Measurements from ENCODE around the gene RAP1GAP.

RAP1GAP gene

DNA sequence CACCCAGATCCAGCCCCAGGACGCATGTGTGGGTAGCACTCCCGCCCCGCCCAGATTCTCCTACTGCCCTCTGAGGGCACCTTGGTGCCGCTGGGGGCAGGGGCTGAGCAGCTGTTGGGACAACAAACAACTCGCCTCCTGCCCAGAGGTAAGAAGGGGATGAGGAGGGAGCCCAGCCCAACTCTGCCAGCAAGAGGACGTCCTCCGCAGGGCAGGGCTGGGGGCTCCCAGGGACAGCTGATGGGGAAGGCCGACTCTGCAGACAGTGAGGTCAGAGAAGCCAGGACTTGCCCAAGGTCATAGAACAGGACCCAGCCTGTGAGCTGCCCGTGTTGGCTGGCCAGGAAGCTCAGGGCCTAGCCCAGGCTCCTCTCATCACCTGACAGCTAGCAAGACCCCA lies 18.8 kb downstream of the RAP1GAP start:
- DNase-seq, result no peak
- in situ Hi-C loops (cut with HindIII; ENCODE audit: low pct_ligation_motif_present, low pct_unique_long_range_greater_than_20kb, low sequenced_read_pairs), result no loop called here

DNA sequence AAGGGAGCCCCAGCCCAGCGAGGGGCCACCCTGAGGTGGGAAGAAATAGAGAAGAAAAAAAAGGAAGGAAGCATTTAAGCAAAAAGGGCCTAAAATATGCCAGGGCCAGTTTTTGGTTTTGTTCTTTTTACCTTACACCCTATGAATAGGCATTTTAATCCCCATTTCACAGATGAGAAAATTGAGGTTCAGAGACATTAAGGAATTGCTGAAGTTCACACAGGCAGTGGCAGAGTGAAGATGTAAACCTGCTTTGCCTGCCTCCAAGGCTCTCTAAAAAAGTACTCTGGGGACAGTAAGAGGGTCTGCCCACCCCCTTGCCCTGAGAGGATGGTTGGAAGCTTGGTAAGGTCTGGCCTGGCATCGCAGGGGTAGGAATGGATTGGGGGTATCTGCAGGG lies 19.8 kb downstream of the RAP1GAP start:
- in situ Hi-C loops (cut with HindIII; ENCODE audit: low pct_ligation_motif_present, low pct_unique_long_range_greater_than_20kb, low sequenced_read_pairs), result no loop called here
- DNase-seq, result no peak

DNA sequence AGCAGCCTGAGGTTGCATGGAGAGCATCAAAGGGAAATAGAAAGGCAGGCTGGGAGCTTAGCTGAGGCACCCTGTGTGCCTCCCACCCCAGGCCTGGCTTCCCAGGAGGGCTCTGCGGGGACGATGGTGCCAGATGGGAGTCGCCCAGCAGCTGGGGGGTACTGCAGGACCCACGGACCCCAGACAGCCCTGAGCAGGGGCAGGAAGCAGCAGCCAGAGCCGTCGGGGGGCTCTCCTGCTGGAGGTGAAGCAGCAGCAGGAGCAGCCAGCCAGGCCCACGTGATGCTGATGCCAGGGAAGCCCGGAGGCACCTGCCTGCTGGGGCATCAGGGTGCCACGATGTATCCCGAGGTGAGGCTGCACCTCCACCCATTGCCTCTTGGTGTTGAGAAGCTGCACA lies 20.4 kb downstream of the RAP1GAP start:
- no peak for DNase-seq
- in situ Hi-C loops (cut with HindIII; ENCODE audit: low pct_ligation_motif_present, low pct_unique_long_range_greater_than_20kb, low sequenced_read_pairs), result no loop called here

DNA sequence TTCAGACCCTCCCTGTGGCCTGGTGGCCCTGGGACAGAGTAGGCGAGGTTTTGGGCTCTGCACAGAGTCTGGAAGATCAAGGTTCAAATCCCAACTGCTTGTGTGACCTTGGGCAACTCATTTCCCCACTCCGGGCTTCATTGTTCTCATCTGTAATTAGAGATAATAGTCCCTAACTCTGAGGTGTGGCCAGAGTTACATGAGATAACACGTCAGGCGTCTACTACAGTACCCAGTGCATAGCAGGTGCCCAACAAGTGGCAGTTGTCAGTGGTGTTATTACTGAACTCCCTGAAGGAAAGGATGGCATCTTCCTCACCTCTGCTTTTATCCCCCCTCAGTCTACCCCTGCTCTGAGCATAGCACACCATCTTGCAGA lies 20.8 kb downstream of the RAP1GAP start:
- no peak for DNase-seq
- in situ Hi-C loops (cut with HindIII; ENCODE audit: low pct_ligation_motif_present, low pct_unique_long_range_greater_than_20kb, low sequenced_read_pairs), result no loop called here

DNA sequence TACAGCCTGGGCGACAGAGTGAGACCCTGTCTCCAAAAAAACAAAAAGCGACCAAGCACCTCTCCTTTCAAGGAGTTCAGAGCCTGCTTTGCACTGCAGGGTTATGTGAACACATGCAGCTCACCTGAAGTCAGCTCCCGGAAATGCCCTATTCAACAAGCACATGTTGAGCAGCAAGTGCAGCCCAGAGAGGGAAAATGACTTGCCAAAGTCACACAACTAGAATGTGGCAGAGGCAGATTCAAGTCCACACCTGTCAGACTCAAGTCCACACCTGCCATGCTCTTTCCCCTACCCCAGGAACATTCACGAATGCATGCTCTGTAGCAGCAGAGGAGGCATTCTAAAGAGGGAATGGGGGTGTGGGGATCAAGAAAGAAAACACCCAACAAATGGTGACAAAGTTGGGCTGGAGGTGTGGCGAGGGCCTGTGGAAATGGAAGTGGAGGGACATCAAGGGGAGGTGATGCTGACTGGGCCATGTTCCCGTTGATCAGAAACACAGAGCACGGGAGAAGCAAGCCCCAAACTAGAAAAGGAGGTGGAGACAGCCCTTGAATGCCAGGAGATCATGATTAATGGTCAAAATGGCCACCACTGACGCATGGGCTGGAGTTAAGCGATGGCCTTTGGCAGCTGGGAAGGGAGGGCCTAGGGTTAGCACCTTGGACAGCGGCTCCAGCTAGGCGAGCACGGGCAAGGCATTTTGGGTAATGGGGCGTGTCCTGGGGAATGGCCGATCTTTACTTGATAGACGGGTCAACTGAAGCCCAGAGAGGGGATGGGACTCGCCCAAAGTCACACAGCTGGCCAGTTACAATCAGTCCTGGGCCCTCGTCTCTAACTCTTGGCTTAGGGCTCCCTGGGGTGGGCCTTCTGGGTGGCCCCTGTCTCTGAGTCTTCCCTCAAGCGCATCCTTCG lies 21.5 kb downstream of the RAP1GAP start:
- DNase-seq, result peak; percentile 76

DNA sequence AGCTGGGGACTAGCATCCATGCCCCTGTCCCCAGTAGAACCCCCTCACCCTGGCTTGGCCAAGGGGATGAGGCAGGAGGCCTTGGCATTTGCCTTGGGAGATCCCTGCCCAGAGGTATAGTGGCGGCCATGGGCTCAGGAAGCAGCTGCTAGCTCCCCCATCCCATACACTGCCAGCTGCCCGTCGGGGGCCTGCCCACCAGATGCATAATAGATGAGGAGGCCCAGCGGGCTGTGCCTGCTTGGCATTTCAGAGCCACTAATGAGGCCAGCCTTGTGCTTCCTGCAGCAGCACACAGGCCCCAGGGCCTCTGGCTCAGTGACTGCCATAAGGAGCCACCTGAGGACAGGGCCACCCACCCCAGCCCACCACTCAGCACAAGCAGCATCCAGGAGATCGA lies 23.6 kb downstream of the RAP1GAP start:
- no peak for DNase-seq
- in situ Hi-C loops (cut with HindIII; ENCODE audit: low pct_ligation_motif_present, low pct_unique_long_range_greater_than_20kb, low sequenced_read_pairs), result no loop called here

More for the DNA sequence above, 21.5 kb downstream of the RAP1GAP start:
- in situ Hi-C loops (cut with HindIII; ENCODE audit: low pct_ligation_motif_present, low pct_unique_long_range_greater_than_20kb, low sequenced_read_pairs), result no loop called here

DNA sequence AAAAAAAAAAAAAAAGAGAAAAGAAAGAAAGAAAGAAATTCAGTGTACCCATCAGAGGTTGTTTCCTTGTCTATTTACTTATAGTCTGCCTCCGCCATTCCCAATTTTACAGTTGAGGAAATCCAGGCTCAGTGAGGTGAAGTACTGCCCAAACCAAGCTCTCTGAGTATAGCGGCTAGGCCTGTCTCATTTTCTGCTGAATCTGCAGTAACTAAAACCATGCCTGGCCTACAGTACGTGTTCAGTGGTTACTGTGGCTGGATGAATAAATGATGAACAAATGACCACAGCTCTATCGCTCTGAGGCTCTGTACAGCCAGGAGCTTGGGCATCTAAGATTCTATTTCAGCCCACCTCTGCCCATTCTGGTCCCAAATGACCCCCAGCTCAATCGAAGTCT lies 24.3 kb downstream of the RAP1GAP start:
- in situ Hi-C loops (cut with HindIII; ENCODE audit: low pct_ligation_motif_present, low pct_unique_long_range_greater_than_20kb, low sequenced_read_pairs), result no loop called here

DNA sequence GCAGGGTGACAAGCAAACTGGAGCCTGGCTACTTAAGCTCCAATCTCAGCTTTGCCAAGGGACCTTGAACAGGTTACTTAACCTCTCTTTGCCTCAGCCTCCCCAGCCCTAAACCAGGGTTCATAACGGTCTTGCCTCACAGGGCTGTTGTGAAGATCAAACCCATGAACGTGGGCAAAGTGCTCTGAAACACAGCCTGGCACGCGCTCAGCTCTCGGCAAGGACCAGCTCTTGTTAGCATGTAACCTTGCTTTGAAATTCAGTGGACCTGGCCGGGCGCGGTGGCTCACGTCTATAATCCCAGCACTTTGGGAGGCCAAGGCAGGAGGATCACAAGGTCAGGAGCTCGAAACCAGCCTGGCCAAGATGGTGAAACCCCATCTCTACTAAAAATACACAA lies 24.8 kb downstream of the RAP1GAP start:
- in situ Hi-C loops (cut with HindIII; ENCODE audit: low pct_ligation_motif_present, low pct_unique_long_range_greater_than_20kb, low sequenced_read_pairs), result no loop called here
- no peak for DNase-seq

More for the DNA sequence above, 24.3 kb downstream of the RAP1GAP start:
- DNase-seq, result no peak

DNA sequence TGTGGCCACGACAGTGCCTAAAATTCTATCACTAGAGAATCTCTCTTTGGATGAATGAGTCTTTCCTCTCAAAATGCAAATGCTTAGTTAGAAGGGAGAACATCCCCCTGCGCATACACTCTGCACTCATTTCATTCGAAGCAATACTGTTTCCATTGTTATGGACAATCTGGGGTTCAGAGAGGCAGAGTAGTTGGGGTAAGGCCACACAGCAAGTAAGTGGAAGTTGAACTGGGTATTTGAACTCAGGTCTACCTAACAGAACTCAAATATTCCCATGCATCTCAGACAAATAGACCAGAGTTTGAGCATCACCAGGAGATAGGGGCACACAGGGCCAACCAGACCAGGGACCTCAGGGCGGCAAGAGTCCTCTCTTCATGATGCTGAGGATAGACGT lies 25.5 kb downstream of the RAP1GAP start:
- DNase-seq, result no peak
- in situ Hi-C loops (cut with HindIII; ENCODE audit: low pct_ligation_motif_present, low pct_unique_long_range_greater_than_20kb, low sequenced_read_pairs), result no loop called here

DNA sequence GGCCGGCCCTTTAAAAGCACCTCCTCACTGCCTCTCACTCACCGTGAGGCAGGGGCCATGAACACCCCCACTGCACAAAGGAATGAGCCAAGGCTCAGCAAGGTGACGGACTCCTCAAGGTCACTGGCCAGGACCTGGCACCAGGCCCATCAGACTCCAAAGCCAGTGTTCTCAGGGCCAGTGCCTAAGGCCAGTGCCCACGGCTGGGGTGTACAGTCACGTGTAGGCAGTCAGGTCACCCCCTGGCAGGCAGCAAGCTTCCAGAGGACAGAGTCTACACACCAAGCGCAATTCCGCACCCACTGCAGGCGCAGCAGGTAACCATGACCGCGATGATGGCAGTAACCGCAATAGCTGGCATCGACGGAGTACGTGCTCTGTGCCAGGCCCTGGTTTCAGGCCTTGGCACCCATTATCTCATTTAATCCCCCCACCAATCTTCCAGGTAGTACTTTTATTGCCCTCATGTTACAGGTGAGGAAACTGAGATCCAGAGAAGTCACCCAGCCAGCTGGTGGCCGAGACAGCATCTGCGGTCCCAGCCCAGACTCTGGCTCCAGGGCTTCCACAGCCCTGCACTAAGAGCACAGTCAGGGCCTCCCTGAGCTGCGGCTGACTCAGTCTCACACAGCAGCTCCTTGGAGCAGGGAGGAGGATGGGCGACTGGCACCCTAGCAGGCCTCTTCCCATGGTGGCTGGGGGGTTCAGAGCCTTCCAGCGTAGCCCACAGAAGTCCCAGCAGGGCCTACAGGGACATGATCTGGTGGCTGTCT lies 27.0 kb downstream of the RAP1GAP start:
- DNase-seq, result no peak
- in situ Hi-C loops (cut with HindIII; ENCODE audit: low pct_ligation_motif_present, low pct_unique_long_range_greater_than_20kb, low sequenced_read_pairs), result no loop called here

DNA sequence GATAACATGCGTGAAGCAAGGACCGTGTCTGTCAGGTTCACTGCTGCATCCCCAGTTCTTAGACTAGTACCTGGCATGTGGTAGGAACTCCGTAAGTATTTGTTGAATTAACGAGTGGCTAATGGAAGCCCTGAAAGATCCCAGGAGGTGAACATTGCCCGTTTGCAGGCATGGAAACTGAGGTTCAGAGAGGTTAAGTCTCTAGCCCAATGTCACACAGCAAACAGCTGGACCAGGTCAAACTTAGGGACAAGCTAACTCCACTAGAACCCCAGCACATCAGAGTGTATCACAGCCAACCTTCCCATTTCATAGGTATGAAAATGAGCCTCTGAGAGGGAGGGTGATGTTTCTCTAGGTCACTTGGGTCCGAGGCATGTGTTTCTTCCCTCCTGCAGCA lies 27.6 kb downstream of the RAP1GAP start:
- no peak for DNase-seq
- in situ Hi-C loops (cut with HindIII; ENCODE audit: low pct_ligation_motif_present, low pct_unique_long_range_greater_than_20kb, low sequenced_read_pairs), result no loop called here

DNA sequence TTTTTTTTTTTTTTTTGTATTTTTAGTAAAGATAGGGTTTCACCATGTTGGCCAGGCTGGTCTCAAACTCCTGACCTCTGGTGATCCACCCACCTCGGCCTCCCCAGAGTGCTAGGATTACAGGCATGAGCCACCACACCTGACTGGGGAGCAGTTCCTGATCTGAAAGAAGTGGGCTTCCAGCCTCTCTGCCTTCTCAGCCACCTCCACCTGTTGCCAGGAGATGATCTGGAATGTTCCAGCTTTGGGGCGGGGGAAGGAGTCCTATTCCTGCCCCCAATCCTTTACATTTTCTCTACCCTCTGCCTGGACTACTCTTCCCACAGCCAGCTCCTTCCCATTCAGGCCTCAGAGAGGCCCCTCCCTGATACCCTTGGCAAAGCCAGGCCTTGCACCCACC lies 28.1 kb downstream of the RAP1GAP start:
- no peak for DNase-seq
- in situ Hi-C loops (cut with HindIII; ENCODE audit: low pct_ligation_motif_present, low pct_unique_long_range_greater_than_20kb, low sequenced_read_pairs), result no loop called here

DNA sequence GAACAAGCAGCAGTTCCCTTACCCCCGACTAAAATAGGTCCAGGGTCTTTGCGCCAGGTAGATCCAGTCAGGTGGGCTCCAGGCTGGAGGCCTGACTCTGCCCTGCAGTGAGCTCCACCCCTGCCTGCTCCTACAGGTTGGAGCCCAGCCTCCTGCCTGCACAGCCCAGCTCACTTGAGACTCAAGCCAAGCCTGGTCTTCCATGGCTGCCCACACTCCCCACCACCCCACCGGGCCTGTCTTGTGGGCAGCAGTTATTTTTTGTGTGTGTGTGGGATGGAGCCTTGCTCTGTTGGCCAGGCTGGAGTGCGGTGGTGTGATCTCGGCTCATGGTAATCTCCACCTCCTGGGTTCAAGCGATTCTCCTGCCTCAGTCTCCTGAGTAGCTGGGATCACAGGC lies 28.5 kb downstream of the RAP1GAP start:
- no peak for DNase-seq
- in situ Hi-C loops (cut with HindIII; ENCODE audit: low pct_ligation_motif_present, low pct_unique_long_range_greater_than_20kb, low sequenced_read_pairs), result no loop called here

DNA sequence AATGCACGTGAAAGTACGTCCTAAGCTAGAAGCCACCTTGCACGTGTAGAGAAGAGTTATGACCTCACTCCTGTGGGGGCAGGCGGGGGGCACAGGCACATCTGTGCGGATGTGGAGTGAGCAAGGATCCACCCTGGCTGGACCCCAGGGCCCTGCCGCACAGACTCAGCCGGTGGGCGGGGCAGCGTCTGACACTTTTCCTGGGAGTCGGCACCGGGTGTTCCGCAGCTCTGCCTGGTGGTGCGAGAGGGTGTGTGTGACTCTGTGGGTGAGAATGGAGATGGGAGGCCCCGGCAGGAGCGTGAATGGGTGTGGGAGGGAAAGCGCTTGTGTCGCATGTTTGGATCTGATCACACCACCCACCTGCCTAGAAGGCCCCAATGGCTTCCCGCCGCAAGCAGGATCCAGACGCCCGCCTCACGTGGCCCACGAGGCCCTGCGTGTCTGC lies 29.5 kb downstream of the RAP1GAP start:
- in situ Hi-C loops (cut with HindIII; ENCODE audit: low pct_ligation_motif_present, low pct_unique_long_range_greater_than_20kb, low sequenced_read_pairs), result no loop called here
- DNase-seq, result no peak

DNA sequence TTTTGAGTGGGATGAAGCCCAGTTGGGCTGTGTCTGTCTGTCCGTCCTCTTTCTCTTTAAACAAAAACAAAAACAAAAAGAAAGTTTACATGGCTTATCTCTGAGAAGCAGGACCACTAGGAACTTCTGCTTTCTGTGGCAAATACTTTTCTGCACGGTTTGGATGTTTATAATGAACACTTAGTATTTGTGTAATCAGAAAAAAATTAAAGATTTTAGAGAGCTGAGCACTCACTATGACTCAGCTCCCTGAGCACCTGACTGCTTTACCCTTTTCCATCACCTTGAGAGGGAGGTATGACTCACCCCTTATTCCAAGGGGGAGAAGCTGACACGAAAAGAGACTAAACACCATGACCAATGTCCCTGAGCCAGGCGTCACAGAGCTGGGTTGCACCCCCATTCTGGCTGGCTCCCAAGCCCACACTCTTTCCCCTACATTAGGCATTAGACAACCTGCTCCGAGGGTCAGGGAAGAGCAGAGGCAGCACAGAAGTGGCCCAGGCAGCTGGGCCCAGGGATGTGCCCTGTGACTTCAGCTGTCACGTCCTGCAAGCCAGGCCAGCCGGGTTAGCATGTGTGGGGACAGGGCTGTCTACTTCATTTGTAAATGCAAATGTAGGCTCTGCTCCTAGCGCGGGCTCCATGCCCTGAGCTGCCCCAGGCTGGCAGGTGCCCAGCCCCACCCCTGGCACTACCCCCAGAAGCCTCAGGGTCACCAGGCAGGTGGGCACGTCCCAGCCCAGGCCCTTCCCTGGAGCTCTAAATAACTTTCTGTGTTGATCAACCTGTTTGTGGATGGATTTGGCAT lies 30.4 kb downstream of the RAP1GAP start:
- peak; percentile 71 for DNase-seq
- in situ Hi-C loops (cut with HindIII; ENCODE audit: low pct_ligation_motif_present, low pct_unique_long_range_greater_than_20kb, low sequenced_read_pairs), result no loop called here

DNA sequence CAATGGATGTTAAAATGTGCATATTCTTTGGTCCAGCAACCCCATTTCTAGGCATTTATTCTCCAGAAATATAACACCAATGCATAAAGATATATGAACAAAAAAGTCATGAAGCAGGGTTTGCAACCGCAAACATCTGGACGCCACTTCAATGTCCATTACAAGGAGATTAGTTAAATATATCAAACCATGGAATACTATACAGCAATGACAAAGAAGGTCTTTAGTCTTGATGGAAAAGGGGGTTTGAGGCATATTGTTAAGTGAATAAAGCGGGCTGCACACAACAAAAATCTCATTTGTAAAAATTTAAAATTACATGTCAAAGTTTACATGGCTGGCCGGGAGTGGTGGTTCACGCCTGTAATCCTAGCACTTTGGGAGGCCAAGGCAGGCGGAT lies 31.6 kb downstream of the RAP1GAP start:
- DNase-seq, result no peak
- in situ Hi-C loops (cut with HindIII; ENCODE audit: low pct_ligation_motif_present, low pct_unique_long_range_greater_than_20kb, low sequenced_read_pairs), result no loop called here

DNA sequence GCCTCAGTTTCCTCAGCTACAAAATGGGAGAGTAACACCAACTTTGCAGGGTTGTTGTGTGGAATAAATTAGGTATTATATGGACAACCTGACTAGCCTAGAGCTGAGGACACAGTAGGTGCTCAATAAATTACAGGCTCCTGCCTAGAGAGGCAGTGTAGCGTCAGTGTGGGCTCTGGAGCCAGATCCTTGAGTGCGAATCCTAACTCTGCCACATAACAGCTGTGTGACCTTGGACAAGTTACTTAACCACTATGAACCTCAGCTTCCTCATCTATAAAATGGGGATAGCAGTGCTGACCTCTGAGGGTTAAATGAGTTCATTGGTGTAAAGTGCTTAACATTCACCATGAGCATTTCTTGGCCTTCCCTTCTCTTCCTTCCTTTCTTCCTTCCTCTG lies 33.1 kb downstream of the RAP1GAP start:
- in situ Hi-C loops (cut with HindIII; ENCODE audit: low pct_ligation_motif_present, low pct_unique_long_range_greater_than_20kb, low sequenced_read_pairs), result no loop called here
- no peak for DNase-seq

DNA sequence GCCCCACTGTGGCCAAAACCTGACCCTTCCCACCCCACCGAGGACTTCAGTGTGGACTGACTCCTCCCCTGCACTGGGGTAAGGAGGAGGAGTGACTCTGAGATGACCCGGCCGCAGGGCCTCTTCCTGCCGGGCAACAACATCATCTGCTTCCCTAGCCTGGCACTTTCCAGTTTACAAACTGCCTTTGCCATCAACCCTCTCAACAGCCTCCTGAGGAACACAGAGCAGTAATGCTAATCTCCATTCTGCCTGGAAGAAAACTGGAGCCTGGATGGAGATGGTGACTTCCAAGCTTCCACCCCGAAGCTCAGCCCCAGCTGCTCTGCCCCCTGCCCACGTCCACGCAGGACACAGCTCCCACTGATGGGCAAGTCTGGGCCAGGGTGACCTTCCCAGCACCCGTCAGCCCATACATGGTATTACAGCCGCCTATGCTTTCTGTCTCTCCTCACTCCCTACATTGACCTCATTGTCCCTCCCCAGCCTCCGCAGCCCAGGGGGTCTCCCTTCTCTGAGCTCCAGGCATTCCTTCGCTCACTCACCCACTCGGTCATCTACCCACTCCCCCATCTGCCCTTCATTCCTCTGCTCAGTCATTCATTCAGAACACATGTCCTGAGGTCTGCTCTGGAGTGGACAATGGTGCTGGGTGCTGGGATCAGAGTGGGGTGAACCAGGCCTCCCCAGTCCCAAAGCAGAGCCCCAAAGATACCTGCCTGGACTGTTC lies 34.2 kb downstream of the RAP1GAP start:
- in situ Hi-C loops (cut with HindIII; ENCODE audit: low pct_ligation_motif_present, low pct_unique_long_range_greater_than_20kb, low sequenced_read_pairs), result no loop called here
- DNase-seq, result peak; percentile 69
